HUES64 (cell line): ENCODE data around the gene CLRN2. TPM values are rescaled to one million over a fixed set of nuclear protein-coding genes. Genes with fewer than 3 reads are reported as not detected.

Experiments used
- H3K27ac ChIP-seq: 2 replicates; pipeline ENCODE4 v1.7.0; 2013; ENCODE audit warnings: low read depth, low read length, inconsistent platforms
- H3K27me3 ChIP-seq: 2 replicates; pipeline ENCODE4 v1.6.1; 2013; ENCODE audit warnings: mild to moderate bottlenecking, low read length; ENCODE audit not compliant: insufficient read depth
- H3K36me3 ChIP-seq: 2 replicates; pipeline ENCODE4 v1.6.1; 2013; ENCODE audit warnings: mild to moderate bottlenecking, low read length; ENCODE audit not compliant: insufficient read depth
- H3K4me1 ChIP-seq: 2 replicates; pipeline ENCODE4 v1.6.1; 2013; ENCODE audit warnings: mild to moderate bottlenecking, low read length, moderate library complexity; ENCODE audit not compliant: insufficient read depth
- H3K4me3 ChIP-seq: 2 replicates; pipeline ENCODE4 v1.5.1; 2013; ENCODE audit warnings: mild to moderate bottlenecking, low read length, moderate library complexity
- H3K9ac ChIP-seq: 2 replicates; pipeline ENCODE4 v1.6.1; 2013; ENCODE audit warnings: mild to moderate bottlenecking, low read depth, low read length
- H3K9me3 ChIP-seq: 2 replicates; pipeline ENCODE4 v1.6.1; 2013; ENCODE audit warnings: low read depth, low read length; ENCODE audit not compliant: insufficient read depth
- WGBS: fragments of 150-250, 120-280 bp; methylation state at CpG from one replicate; pipeline ENCODE4 v1.1.7; 2013; ENCODE audit warnings: missing lambda C conversion rate; 5-methylcytosine and 5-hydroxymethylcytosine counted together
- polyA plus RNA-seq, 2 experiments: library from polyadenylated mRNA; stranded (reverse); fragments of 50-300 nt; gene quantifications; one replicate each; pipeline ENCODE4 v1.2.3, GENCODE V29; 2013

The CLRN2 gene
- polyA plus RNA-seq (2013, experiment 1 of 2): not detected
- polyA plus RNA-seq (2013, experiment 2 of 2): not detected

GRCh38 chr4:17514865-17515264 is at the start of gene CLRN2:
Gene CLRN2, plus strand, starts transcription at chr4:17515165. Its CDS starts 102 bp downstream, at chr4:17515267.
- 91% methylated on average over 9 of the region's 9 CpGs for WGBS
- Histone ChIP-seq H3K36me3 (no peaks in the 10 kb centered on the region), H3K27me3 (peaks cover 12% of the 10 kb centered on the region; the same call in 1 of the 2 replicates), H3K9me3 (no peaks in the 10 kb centered on the region), H3K4me1 (peaks cover 24% of the 10 kb centered on the region), H3K9ac (no peak within 1 kb of the TSS), H3K4me3 (no peak within 1 kb of the TSS), H3K27ac (no peak within 1 kb of the TSS)

GRCh38 chr4:17468619-17469221 is 46.2 kb upstream of the CLRN2 start:
- Histone ChIP-seq H3K27me3 (no peaks in the 10 kb centered on the region), H3K4me1 (no peaks in the 10 kb centered on the region), H3K27ac (no peak overlapping the region), H3K9me3 (no peaks in the 10 kb centered on the region), H3K36me3 (no peaks in the 10 kb centered on the region), H3K4me3 (no peak overlapping the region), H3K9ac (no peak overlapping the region)
- WGBS: 60% methylated on average over 9 of the region's 9 CpGs

- no peaks in the 10 kb centered on the region for H3K27me3 ChIP-seq
- no peaks in the 10 kb centered on the region for H3K36me3 ChIP-seq
- H3K4me3 ChIP-seq: no peak overlapping the region
- no peaks in the 10 kb centered on the region for H3K4me1 ChIP-seq
- no peaks in the 10 kb centered on the region for H3K9me3 ChIP-seq
- H3K9ac ChIP-seq: no peak overlapping the region
- 91% methylated on average over 8 of the region's 11 CpGs for WGBS
- H3K27ac ChIP-seq: no peak overlapping the region
Measured at GRCh38 chr4:17469931-17470674, 44.9 kb upstream of the CLRN2 start.

- Histone ChIP-seq H3K9ac (no peak overlapping the region), H3K4me1 (no peaks in the 10 kb centered on the region), H3K27me3 (no peaks in the 10 kb centered on the region), H3K27ac (no peak overlapping the region), H3K4me3 (no peak overlapping the region), H3K9me3 (no peaks in the 10 kb centered on the region), H3K36me3 (no peaks in the 10 kb centered on the region)
Measured at GRCh38 chr4:17475481-17475880, 39.5 kb upstream of the CLRN2 start.

GRCh38 chr4:17476853-17477252 is 38.1 kb upstream of the CLRN2 start:
- no peaks in the 10 kb centered on the region for H3K4me1 ChIP-seq
- H3K9me3 ChIP-seq: no peaks in the 10 kb centered on the region
- no peak overlapping the region for H3K4me3 ChIP-seq
- H3K27ac ChIP-seq: no peak overlapping the region
- H3K9ac ChIP-seq: no peak overlapping the region
- H3K27me3 ChIP-seq: no peaks in the 10 kb centered on the region
- WGBS: 88% methylated on average over 2 of the region's 3 CpGs
- H3K36me3 ChIP-seq: no peaks in the 10 kb centered on the region

GRCh38 chr4:17477774-17478472 is 37.0 kb upstream of the CLRN2 start:
- H3K9ac ChIP-seq: no peak overlapping the region
- no peaks in the 10 kb centered on the region for H3K36me3 ChIP-seq
- no peaks in the 10 kb centered on the region for H3K9me3 ChIP-seq
- H3K27ac ChIP-seq: no peak overlapping the region
- 91% methylated on average over 8 of the region's 9 CpGs for WGBS
- no peaks in the 10 kb centered on the region for H3K4me1 ChIP-seq
- H3K4me3 ChIP-seq: no peak overlapping the region
- no peaks in the 10 kb centered on the region for H3K27me3 ChIP-seq

- WGBS: 95% methylated on average over 7 of the region's 7 CpGs
- Histone ChIP-seq H3K9ac (no peak overlapping the region), H3K4me3 (no peak overlapping the region), H3K27me3 (no peaks in the 10 kb centered on the region), H3K4me1 (no peaks in the 10 kb centered on the region), H3K36me3 (no peaks in the 10 kb centered on the region), H3K9me3 (no peaks in the 10 kb centered on the region), H3K27ac (no peak overlapping the region)
Measured at GRCh38 chr4:17480210-17480927, 34.6 kb upstream of the CLRN2 start.

GRCh38 chr4:17480955-17481354 is 34.0 kb upstream of the CLRN2 start:
- Histone ChIP-seq H3K4me1 (no peaks in the 10 kb centered on the region), H3K27me3 (no peaks in the 10 kb centered on the region), H3K36me3 (peaks cover under 1% of the 10 kb centered on the region; the same call in 1 of the 2 replicates), H3K27ac (no peak overlapping the region), H3K9ac (no peak overlapping the region), H3K9me3 (no peaks in the 10 kb centered on the region), H3K4me3 (no peak overlapping the region)
- 93% methylated on average over 2 of the region's 2 CpGs for WGBS

- H3K36me3 ChIP-seq: peaks cover 14% of the 10 kb centered on the region
Measured at GRCh38 chr4:17482716-17483115, 32.2 kb upstream of the CLRN2 start.

GRCh38 chr4:17489123-17489522 is 25.8 kb upstream of the CLRN2 start:
- Histone ChIP-seq H3K27me3 (no peaks in the 10 kb centered on the region), H3K36me3 (peaks cover 56% of the 10 kb centered on the region), H3K9me3 (no peaks in the 10 kb centered on the region), H3K27ac (no peak overlapping the region), H3K9ac (no peak overlapping the region), H3K4me3 (no peak overlapping the region), H3K4me1 (peaks cover 3% of the 10 kb centered on the region; the same call in 1 of the 2 replicates)
- WGBS: 97% methylated on average over 5 of the region's 5 CpGs

More at GRCh38 chr4:17482716-17483115, 32.2 kb upstream of the CLRN2 start:
- Histone ChIP-seq H3K27ac (no peak overlapping the region), H3K4me3 (no peak overlapping the region), H3K4me1 (no peaks in the 10 kb centered on the region), H3K27me3 (no peaks in the 10 kb centered on the region), H3K9me3 (no peaks in the 10 kb centered on the region), H3K9ac (no peak overlapping the region)
- WGBS: 96% methylated on average over 2 of the region's 2 CpGs

GRCh38 chr4:17489721-17490120 is 25.2 kb upstream of the CLRN2 start:
- no peak overlapping the region for H3K9ac ChIP-seq
- H3K4me3 ChIP-seq: no peak overlapping the region
- no peaks in the 10 kb centered on the region for H3K9me3 ChIP-seq
- no peaks in the 10 kb centered on the region for H3K27me3 ChIP-seq
- peaks cover 56% of the 10 kb centered on the region for H3K36me3 ChIP-seq
- H3K27ac ChIP-seq: no peak overlapping the region
- WGBS: 96% methylated on average over 8 of the region's 8 CpGs
- peaks cover 8% of the 10 kb centered on the region for H3K4me1 ChIP-seq
